ENCODE data around the gene PARVA. TPM values are rescaled to one million over a fixed set of nuclear protein-coding genes. Genes with fewer than 3 reads are reported as not detected.

Gene PARVA
- total RNA-seq, 1 donor from 2014 or later = 105 TPM

GRCh38 chr11:12456651-12457579 lies 79.5 kb downstream of the PARVA start:
- no peak for DNase-seq (ENCODE audit: low spot score)

GRCh38 chr11:12458042-12458441 lies 80.7 kb downstream of the PARVA start:
- DNase-seq (ENCODE audit: low spot score) = no peak

- DNase-seq (ENCODE audit: low spot score) = no peak
These were observed 82.0 kb downstream of the PARVA start for GRCh38 chr11:12459374-12459773.

- no peak for DNase-seq (ENCODE audit: low spot score)
These were observed 82.6 kb downstream of the PARVA start for GRCh38 chr11:12459865-12460444.

- DNase-seq (ENCODE audit: low spot score) = no peak
These were observed 83.1 kb downstream of the PARVA start for GRCh38 chr11:12460466-12460865.

GRCh38 chr11:12461516-12461915 lies 84.1 kb downstream of the PARVA start:
- DNase-seq (ENCODE audit: low spot score) = no peak

GRCh38 chr11:12464303-12464702 lies 86.9 kb downstream of the PARVA start:
- no peak for DNase-seq (ENCODE audit: low spot score)

GRCh38 chr11:12465332-12465731 lies 88.0 kb downstream of the PARVA start:
- no peak for DNase-seq (ENCODE audit: low spot score)

- DNase-seq (ENCODE audit: low spot score) = no peak
These were observed 90.2 kb downstream of the PARVA start for GRCh38 chr11:12467610-12468009.

GRCh38 chr11:12469451-12469850 lies 92.1 kb downstream of the PARVA start:
- DNase-seq (ENCODE audit: low spot score) = no peak

- DNase-seq (ENCODE audit: low spot score) = no peak
These were observed 92.9 kb downstream of the PARVA start for GRCh38 chr11:12470236-12470635.

GRCh38 chr11:12472401-12473005 lies 95.1 kb downstream of the PARVA start:
- DNase-seq (ENCODE audit: low spot score) = no peak

GRCh38 chr11:12473381-12473780 lies 96.0 kb downstream of the PARVA start:
- DNase-seq (ENCODE audit: low spot score) = no peak

- no peak for DNase-seq (ENCODE audit: low spot score)
These were observed 97.5 kb downstream of the PARVA start for GRCh38 chr11:12474871-12475270.

- no peak for DNase-seq (ENCODE audit: low spot score)
These were observed 101.4 kb downstream of the PARVA start for GRCh38 chr11:12478743-12479142.

- DNase-seq (ENCODE audit: low spot score) = no peak
These were observed 103.0 kb downstream of the PARVA start for GRCh38 chr11:12480401-12480800.

GRCh38 chr11:12482839-12483238 lies 105.5 kb downstream of the PARVA start:
- no peak for DNase-seq (ENCODE audit: low spot score)

- no peak for DNase-seq (ENCODE audit: low spot score)
These were observed 106.2 kb downstream of the PARVA start for GRCh38 chr11:12483604-12484003.

- DNase-seq (ENCODE audit: low spot score) = no peak
These were observed 108.0 kb downstream of the PARVA start for GRCh38 chr11:12485328-12485727.

GRCh38 chr11:12489246-12489772 lies 111.9 kb downstream of the PARVA start:
- DNase-seq (ENCODE audit: low spot score) = no peak

GRCh38 chr11:12494699-12495098 lies 117.3 kb downstream of the PARVA start:
- no peak for DNase-seq (ENCODE audit: low spot score)

- DNase-seq (ENCODE audit: low spot score) = no peak
These were observed 119.0 kb downstream of the PARVA start for GRCh38 chr11:12496181-12497025.

All from mucosa of gallbladder (tissue), 1 donor.